HG03378 (cell line): ENCODE results near the gene DNMT3A.
"Not testable (repeated sequence)": the region's sequence is repeated elsewhere in the genome, so short reads cannot be mapped to it uniquely, and the experiment has no call there.

Experiments
- ATAC-seq: cut with Tn5 transposase; IDR thresholded peaks from one replicate; pipeline ENCODE4 v1.9.1; 2021; ENCODE audit warnings: mild to moderate bottlenecking, moderate library complexity; ENCODE audit not compliant: unreplicated experiment

DNMT3A gene

GRCh38 chr2:25215948-25216679, 125.6 kb downstream of the DNMT3A start:
- ATAC-seq, result no peak

GRCh38 chr2:25215232-25215631, 126.5 kb downstream of the DNMT3A start:
- ATAC-seq, result no peak

GRCh38 chr2:25213229-25213628, 128.5 kb downstream of the DNMT3A start:
- no peak for ATAC-seq

- ATAC-seq, result not testable (repeated sequence)
These were observed 130.8 kb downstream of the DNMT3A start for GRCh38 chr2:25210923-25211322.

- ATAC-seq, result no peak
These were observed 134.6 kb downstream of the DNMT3A start for GRCh38 chr2:25207078-25207545.

GRCh38 chr2:25204190-25204838, 137.4 kb downstream of the DNMT3A start:
- no peak for ATAC-seq

GRCh38 chr2:25202275-25202674, 139.4 kb downstream of the DNMT3A start:
- ATAC-seq, result no peak

- no peak for ATAC-seq
These were observed 139.9 kb downstream of the DNMT3A start for GRCh38 chr2:25201794-25202193.

GRCh38 chr2:25201265-25201664, 140.5 kb downstream of the DNMT3A start:
- no peak for ATAC-seq

- ATAC-seq, result no peak
These were observed 143.1 kb downstream of the DNMT3A start for GRCh38 chr2:25198576-25198975.

- no peak for ATAC-seq
These were observed 143.6 kb downstream of the DNMT3A start for GRCh38 chr2:25198209-25198525.

GRCh38 chr2:25197336-25198208, 144.2 kb downstream of the DNMT3A start:
- ATAC-seq, result no peak

- no peak for ATAC-seq
These were observed 147.1 kb downstream of the DNMT3A start for GRCh38 chr2:25194576-25195122.

GRCh38 chr2:25190536-25190935, 151.2 kb downstream of the DNMT3A start:
- no peak for ATAC-seq

- no peak for ATAC-seq
These were observed 153.3 kb downstream of the DNMT3A start for GRCh38 chr2:25188405-25188804.

- ATAC-seq, result no peak
These were observed 153.9 kb downstream of the DNMT3A start for GRCh38 chr2:25187729-25188350.

GRCh38 chr2:25184254-25184653, 157.5 kb downstream of the DNMT3A start:
- ATAC-seq, result no peak

GRCh38 chr2:25178976-25179375, 162.7 kb downstream of the DNMT3A start:
- ATAC-seq, result no peak
